ENCODE measurements around the gene TWSG1. TPM values are rescaled to one million over a fixed set of nuclear protein-coding genes. Genes with fewer than 3 reads are reported as not detected.
"Not testable (repeated sequence)": the region's sequence is repeated elsewhere in the genome, so short reads cannot be mapped to it uniquely, and the experiment has no call there.

Gene TWSG1
- total RNA-seq, 1 donor from 2014 or later = 4.8 TPM

- no peak for TF ChIP-seq CTCF (IDR thresholded peaks at IDR 0.05)
- intact Hi-C loops (cut with micrococcal nuclease) = no loop called here
- Mint-ChIP-seq H3K4me3 (no peak overlapping the region), H3K36me3 (ENCODE audit: low read depth) (no peaks in the 10 kb centered on the region), H3K27me3 (no peaks in the 10 kb centered on the region), H3K27ac (no peak overlapping the region), H3K4me1 (peaks cover 4% of the 10 kb centered on the region), H3K9me3 (no peaks in the 10 kb centered on the region)
- ChIA-PET POLR2A (interaction anchor here (0.6 kb wide), 1 partner anchor 87 kb away, joined by 7 read pairs; no protein-coding TSS in a partner anchor), CTCF (no interaction called here)
- ATAC-seq (ENCODE audit: low read depth) (no peak), DNase-seq (no peak)
These were observed 86.7 kb downstream of the TWSG1 start for GRCh38 chr18:9421096-9421900.

- POLR2A ChIA-PET = no interaction called here
- no peak overlapping the region for H3K27ac Mint-ChIP-seq
- no peaks in the 10 kb centered on the region for H3K9me3 Mint-ChIP-seq
- TF ChIP-seq CTCF (IDR thresholded peaks at IDR 0.05) = no peak
- H3K4me1 Mint-ChIP-seq = peaks cover 4% of the 10 kb centered on the region
- intact Hi-C loops (cut with micrococcal nuclease) = no loop called here
- DNase-seq (no peak), ATAC-seq (ENCODE audit: low read depth) (no peak)
- no peak overlapping the region for H3K4me3 Mint-ChIP-seq
- H3K27me3 Mint-ChIP-seq = no peaks in the 10 kb centered on the region
- H3K36me3 Mint-ChIP-seq (ENCODE audit: low read depth) = no peaks in the 10 kb centered on the region
- CTCF ChIA-PET = no interaction called here
These were observed 87.3 kb downstream of the TWSG1 start for GRCh38 chr18:9421901-9422327.

- Mint-ChIP-seq H3K9me3 (no peaks in the 10 kb centered on the region), H3K36me3 (ENCODE audit: low read depth) (no peaks in the 10 kb centered on the region), H3K4me1 (peaks cover 2% of the 10 kb centered on the region), H3K27ac (no peak overlapping the region), H3K27me3 (no peaks in the 10 kb centered on the region), H3K4me3 (no peak overlapping the region)
- ChIA-PET POLR2A (no interaction called here), CTCF (no interaction called here)
- intact Hi-C loops (cut with micrococcal nuclease) = no loop called here
- ATAC-seq (ENCODE audit: low read depth) = no peak
- TF ChIP-seq CTCF (IDR thresholded peaks at IDR 0.05) = no peak
- no peak for DNase-seq
These were observed 88.4 kb downstream of the TWSG1 start for GRCh38 chr18:9422816-9423519.

GRCh38 chr18:9423648-9424047 lies 89.1 kb downstream of the TWSG1 start:
- H3K27ac Mint-ChIP-seq; CTCF ChIA-PET; H3K36me3 Mint-ChIP-seq (ENCODE audit: low read depth); DNase-seq; H3K27me3 Mint-ChIP-seq; H3K9me3 Mint-ChIP-seq; intact Hi-C loops (cut with micrococcal nuclease); H3K4me3 Mint-ChIP-seq; ATAC-seq (ENCODE audit: low read depth); POLR2A ChIA-PET; H3K4me1 Mint-ChIP-seq: not testable (repeated sequence)

- H3K27ac Mint-ChIP-seq; CTCF ChIA-PET; intact Hi-C loops (cut with micrococcal nuclease); ATAC-seq (ENCODE audit: low read depth); H3K36me3 Mint-ChIP-seq (ENCODE audit: low read depth); POLR2A ChIA-PET; H3K4me1 Mint-ChIP-seq; H3K27me3 Mint-ChIP-seq; H3K4me3 Mint-ChIP-seq; DNase-seq; H3K9me3 Mint-ChIP-seq: not testable (repeated sequence)
These were observed 89.7 kb downstream of the TWSG1 start for GRCh38 chr18:9424235-9424634.

GRCh38 chr18:9426753-9427152 lies 92.2 kb downstream of the TWSG1 start:
- no peaks in the 10 kb centered on the region for H3K9me3 Mint-ChIP-seq
- TF ChIP-seq CTCF (IDR thresholded peaks at IDR 0.05) = no peak
- DNase-seq = no peak
- CTCF ChIA-PET = interaction anchor here (0.5 kb wide), 1 partner anchor 14 kb away, joined by 4 read pairs; no protein-coding TSS in a partner anchor
- no peak for ATAC-seq (ENCODE audit: low read depth)
- no peaks in the 10 kb centered on the region for H3K4me1 Mint-ChIP-seq
- no peaks in the 10 kb centered on the region for H3K36me3 Mint-ChIP-seq (ENCODE audit: low read depth)
- POLR2A ChIA-PET = no interaction called here
- intact Hi-C loops (cut with micrococcal nuclease) = no loop called here
- H3K27ac Mint-ChIP-seq = no peak overlapping the region
- H3K4me3 Mint-ChIP-seq = no peak overlapping the region
- H3K27me3 Mint-ChIP-seq = no peaks in the 10 kb centered on the region

Measured in activated B cell treated with CpG ODN at 0.5 μM for 24 hours (primary cell).